Measurements from ENCODE around the gene IFI35.
A peak's percentile ranks its signal among the peaks of the same experiment; 100 is the strongest.
"Not testable (repeated sequence)": the region's sequence is repeated elsewhere in the genome, so short reads cannot be mapped to it uniquely, and the experiment has no call there.

Gene IFI35

GRCh38 chr17:43006639-43007551 lies at the start of gene IFI35:
IFI35 (plus strand) TSS chr17:43006784; CDS start chr17:43006948, 164 bp downstream.
- peak; percentile 88 for DNase-seq (ENCODE audit: low spot score)
- H3K4me3 ChIP-seq, result peak within 1 kb of the TSS; percentile 87
- TF ChIP-seq, protein P1, sequence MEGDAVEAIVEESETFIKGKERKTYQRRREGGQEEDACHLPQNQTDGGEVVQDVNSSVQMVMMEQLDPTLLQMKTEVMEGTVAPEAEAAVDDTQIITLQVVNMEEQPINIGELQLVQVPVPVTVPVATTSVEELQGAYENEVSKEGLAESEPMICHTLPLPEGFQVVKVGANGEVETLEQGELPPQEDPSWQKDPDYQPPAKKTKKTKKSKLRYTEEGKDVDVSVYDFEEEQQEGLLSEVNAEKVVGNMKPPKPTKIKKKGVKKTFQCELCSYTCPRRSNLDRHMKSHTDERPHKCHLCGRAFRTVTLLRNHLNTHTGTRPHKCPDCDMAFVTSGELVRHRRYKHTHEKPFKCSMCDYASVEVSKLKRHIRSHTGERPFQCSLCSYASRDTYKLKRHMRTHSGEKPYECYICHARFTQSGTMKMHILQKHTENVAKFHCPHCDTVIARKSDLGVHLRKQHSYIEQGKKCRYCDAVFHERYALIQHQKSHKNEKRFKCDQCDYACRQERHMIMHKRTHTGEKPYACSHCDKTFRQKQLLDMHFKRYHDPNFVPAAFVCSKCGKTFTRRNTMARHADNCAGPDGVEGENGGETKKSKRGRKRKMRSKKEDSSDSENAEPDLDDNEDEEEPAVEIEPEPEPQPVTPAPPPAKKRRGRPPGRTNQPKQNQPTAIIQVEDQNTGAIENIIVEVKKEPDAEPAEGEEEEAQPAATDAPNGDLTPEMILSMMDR (IDR thresholded peaks at IDR 0.05), result no peak
- H3K27ac ChIP-seq, result peak within 1 kb of the TSS; percentile 56 to 96

DNA sequence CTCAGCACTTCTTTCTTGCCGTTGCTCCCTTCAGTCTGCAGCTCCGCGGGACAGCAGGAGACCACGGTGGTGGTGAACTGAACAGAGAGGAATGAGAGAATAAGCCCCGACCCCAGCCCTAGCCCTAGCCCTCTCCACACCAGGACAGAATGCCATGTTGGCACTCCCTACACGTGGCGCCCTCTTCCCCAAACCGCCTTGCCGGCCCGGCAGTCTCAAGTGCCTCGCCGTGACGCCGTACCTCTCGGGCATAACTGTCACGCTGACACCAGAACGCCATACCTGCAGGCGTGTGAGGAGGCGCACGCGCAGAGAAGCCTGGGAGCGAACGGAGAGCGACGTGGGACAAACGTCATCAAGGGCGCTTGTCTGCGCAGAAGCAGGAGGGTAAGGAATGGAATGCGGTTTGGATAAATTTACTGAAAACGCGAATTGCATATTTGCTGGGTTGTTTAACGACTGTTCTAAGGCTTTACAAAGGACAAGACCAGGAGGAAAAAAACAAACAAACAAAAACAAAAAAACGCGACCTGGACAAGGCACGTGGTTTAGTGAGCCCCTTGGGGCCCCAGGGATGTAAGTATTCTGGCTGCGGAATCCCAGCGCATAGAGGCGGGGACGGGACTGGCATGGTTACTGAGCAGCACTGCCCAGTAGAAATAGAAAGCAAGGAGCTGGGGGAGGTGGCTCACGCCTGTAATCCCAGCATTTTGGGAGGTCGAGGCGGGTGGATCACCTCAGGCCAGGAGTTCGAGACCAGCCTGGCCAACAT lies 42.2 kb upstream of the IFI35 start, which contains the start of gene AARSD1:
TSS of gene AARSD1 (minus strand) at position 294 of the 772 bp plus-strand sequence. CDS start at position 280, 14 bp downstream.
- H3K4me3 ChIP-seq, result peak within 1 kb of the TSS; percentile 79
- DNase-seq (ENCODE audit: low spot score), result peak; percentile 95
- H3K27ac ChIP-seq, result peak within 1 kb of the TSS; percentile 84 to 86
- TF ChIP-seq, protein P1 (IDR thresholded peaks at IDR 0.05), result no peak

DNA sequence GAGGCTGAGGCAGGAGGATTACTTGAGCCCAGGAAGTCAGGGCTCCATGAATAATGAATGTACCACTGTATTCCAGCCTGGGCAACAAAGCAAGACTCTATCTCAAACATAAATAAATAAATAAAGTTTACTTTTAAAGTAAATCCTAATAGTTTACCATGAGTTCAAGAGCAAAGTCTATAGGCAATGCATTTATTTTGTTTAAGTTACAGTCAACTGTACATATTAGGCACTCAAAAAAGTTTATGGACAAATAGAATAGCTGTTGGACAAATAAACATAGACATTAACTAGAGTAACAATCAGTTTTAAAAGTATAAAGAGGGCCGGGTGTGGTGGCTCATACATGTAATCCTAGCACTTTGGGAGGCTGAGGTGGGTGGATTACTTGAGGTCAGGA lies 38.7 kb upstream of the IFI35 start:
- no peak overlapping the region for H3K4me3 ChIP-seq
- TF ChIP-seq, protein P1 (IDR thresholded peaks at IDR 0.05), result no peak
- no peak overlapping the region for H3K27ac ChIP-seq
- DNase-seq (ENCODE audit: low spot score), result no peak

DNA sequence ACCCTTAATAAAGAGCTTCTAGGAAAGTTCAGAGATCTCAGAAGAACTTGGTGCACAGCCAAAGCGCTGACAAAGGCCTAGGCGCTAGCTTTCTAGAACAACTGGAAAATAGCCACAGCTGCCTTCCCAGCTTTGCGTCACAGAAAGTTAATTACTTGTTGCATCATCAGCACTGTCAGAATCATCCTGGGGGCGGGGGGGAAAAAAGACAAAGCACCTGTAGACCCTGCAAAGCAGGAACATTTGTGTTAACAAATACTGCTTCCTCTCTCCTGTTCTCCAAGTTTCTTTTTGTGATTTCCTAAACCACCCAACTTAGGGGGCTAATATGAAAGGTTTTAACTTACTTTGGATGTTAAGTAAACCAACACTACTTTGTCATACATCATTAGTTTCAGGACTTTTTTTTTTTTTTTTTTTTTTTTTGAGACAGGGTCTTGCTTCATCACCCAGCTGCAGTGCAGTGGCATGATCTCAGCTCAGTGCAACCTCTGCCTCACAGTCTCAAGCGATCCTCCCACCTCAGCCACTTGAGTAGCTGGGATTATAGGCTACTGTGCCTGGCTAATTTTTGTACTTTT lies 37.5 kb upstream of the IFI35 start:
- Histone ChIP-seq H3K4me3 (no peak overlapping the region), H3K27ac (no peak overlapping the region)
- no peak for DNase-seq (ENCODE audit: low spot score)
- TF ChIP-seq, protein P1 (IDR thresholded peaks at IDR 0.05), result no peak

GRCh38 chr17:42971589-42971988 lies 35.0 kb upstream of the IFI35 start:
- TF ChIP-seq, protein P1 (IDR thresholded peaks at IDR 0.05), result no peak
- Histone ChIP-seq H3K27ac (no peak overlapping the region), H3K4me3 (no peak overlapping the region)
- no peak for DNase-seq (ENCODE audit: low spot score)

- DNase-seq (ENCODE audit: low spot score); H3K4me3 ChIP-seq; H3K27ac ChIP-seq: not testable (repeated sequence)
These were observed 33.3 kb upstream of the IFI35 start for GRCh38 chr17:42973323-42973722.

GRCh38 chr17:42975265-42975664 lies 31.3 kb upstream of the IFI35 start:
- TF ChIP-seq, protein P1 (IDR thresholded peaks at IDR 0.05), result no peak
- DNase-seq (ENCODE audit: low spot score), result no peak
- H3K27ac ChIP-seq, result no peak overlapping the region
- H3K4me3 ChIP-seq, result no peak overlapping the region

- H3K4me3 ChIP-seq; H3K27ac ChIP-seq; DNase-seq (ENCODE audit: low spot score): not testable (repeated sequence)
These were observed 30.9 kb upstream of the IFI35 start for GRCh38 chr17:42975701-42976100.

All from coronary artery (tissue), 2 donors.